Lung (tissue), 12 donors: ENCODE measurements around the gene CNDP1. TPM values are rescaled to one million over a fixed set of nuclear protein-coding genes. Genes with fewer than 3 reads are reported as not detected.

ENCODE experiments used
- ATAC-seq: fragments of 200-7000 bp; cut with Tn5 transposase; one replicate; pipeline ENCODE4 v1.9.1; 2020; ENCODE audit warnings: moderate number of reproducible peaks; ENCODE audit not compliant: insufficient read depth, low FRiP score
- DNase-seq, 3 donors: peaks; one replicate each; pipeline ENCODE4 v3.0.0-alpha.2; 2013 to 2017
- H3K27ac ChIP-seq, 2 donors: one replicate each; pipeline ENCODE4 v1.5.1; 2013; ENCODE audit warnings: mild to moderate bottlenecking in 2 of 2, moderate library complexity in 2 of 2, control low read depth in 1 of 2, inconsistent platforms in 1 of 2, low read depth in 1 of 2, low read length in 1 of 2
- H3K27me3 ChIP-seq, 3 donors: one replicate each; pipeline ENCODE4 v1.5.1; 2013; ENCODE audit warnings: low read length in 2 of 3; ENCODE audit not compliant: control insufficient read depth in 3 of 3, insufficient read depth in 3 of 3
- H3K36me3 ChIP-seq, 4 donors: one replicate each; pipeline ENCODE4 v1.5.1; 2013; ENCODE audit warnings: low read length in 4 of 4, mild to moderate bottlenecking in 1 of 4, moderate library complexity in 1 of 4; ENCODE audit not compliant: control insufficient read depth in 4 of 4, insufficient read depth in 4 of 4
- H3K4me1 ChIP-seq, 5 donors: one replicate each; pipeline ENCODE4 v1.5.1; 2013; ENCODE audit warnings: low read length in 5 of 5, mild to moderate bottlenecking in 2 of 5, moderate library complexity in 1 of 5; ENCODE audit not compliant: control insufficient read depth in 5 of 5, insufficient read depth in 5 of 5
- H3K4me3 ChIP-seq: one replicate; pipeline ENCODE4 v1.5.1; 2013; ENCODE audit warnings: mild to moderate bottlenecking, control low read depth, moderate library complexity
- H3K9ac ChIP-seq, 2 donors: one replicate each; pipeline ENCODE4 v1.5.1; 2013; ENCODE audit warnings: low read length in 2 of 2, control low read depth in 1 of 2; ENCODE audit not compliant: insufficient read depth in 1 of 2
- H3K9me3 ChIP-seq, 4 donors: one replicate each; pipeline ENCODE4 v1.5.1; 2013; ENCODE audit warnings: low read length in 3 of 4, mild to moderate bottlenecking in 1 of 4, moderate library complexity in 1 of 4; ENCODE audit not compliant: control insufficient read depth in 4 of 4, insufficient read depth in 3 of 4
- WGBS, 2 donors: extraction: QIAGEN DNeasy Blood & Tissue Kit; methylation state at CpG; one replicate each; pipeline ENCODE4 v1.1.7; 2013; 5-methylcytosine and 5-hydroxymethylcytosine counted together
- polyA plus RNA-seq, 2 donors: library from polyadenylated mRNA; stranded (reverse); fragments of 200-250 nt; gene quantifications; one replicate each; pipeline ENCODE4 v1.2.1, GENCODE V29; 2013
- total RNA-seq, 2 donors: library from RNA; depleted of rRNA in 1 of 2; stranded (reverse); fragments of >200 nt in 1 of 2; gene quantifications; one replicate each; pipeline ENCODE4 v1.2.1, GENCODE V29; 2014 to 2021
- TF ChIP-seq, protein P1 (sequence below): IDR thresholded peaks from 2 replicates; pipeline ENCODE4 v1.5.1; 2012; ENCODE audit warnings: mild to moderate bottlenecking; ENCODE audit errors: control extremely low read depth, extremely low read depth
- donor health status: control.
- donor health status: control.
- donor health status: Bipolar disorder and iron deficiency.
- donor health status: healthy.
- donor health status: DM: yes; HTN: yes; CAD: no.

The CNDP1 gene
- total and polyA plus RNA-seq, 4 donors = 0.08 to 0.10 TPM; not detected in 2

DNA sequence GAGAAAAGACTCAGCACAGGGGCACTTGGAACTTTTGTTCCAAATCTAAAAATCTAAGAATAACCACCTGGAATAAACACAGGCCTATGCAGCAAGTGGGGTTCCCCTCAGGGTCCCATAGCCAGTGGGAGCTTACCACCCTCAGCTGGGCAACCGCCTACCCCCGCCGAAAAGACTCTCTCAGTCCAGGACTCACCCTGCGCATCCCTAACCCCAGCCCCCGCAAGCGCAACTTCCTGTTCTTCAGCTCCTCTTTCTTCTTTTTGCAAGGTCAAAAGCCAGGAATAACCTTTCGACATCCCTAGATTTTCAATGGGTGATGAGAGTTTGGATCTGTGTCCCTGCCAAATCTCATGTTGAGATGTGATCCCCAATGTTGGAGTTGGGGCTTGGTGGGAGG is 13.6 kb downstream of the CNDP1 start:
- TF ChIP-seq, protein P1, sequence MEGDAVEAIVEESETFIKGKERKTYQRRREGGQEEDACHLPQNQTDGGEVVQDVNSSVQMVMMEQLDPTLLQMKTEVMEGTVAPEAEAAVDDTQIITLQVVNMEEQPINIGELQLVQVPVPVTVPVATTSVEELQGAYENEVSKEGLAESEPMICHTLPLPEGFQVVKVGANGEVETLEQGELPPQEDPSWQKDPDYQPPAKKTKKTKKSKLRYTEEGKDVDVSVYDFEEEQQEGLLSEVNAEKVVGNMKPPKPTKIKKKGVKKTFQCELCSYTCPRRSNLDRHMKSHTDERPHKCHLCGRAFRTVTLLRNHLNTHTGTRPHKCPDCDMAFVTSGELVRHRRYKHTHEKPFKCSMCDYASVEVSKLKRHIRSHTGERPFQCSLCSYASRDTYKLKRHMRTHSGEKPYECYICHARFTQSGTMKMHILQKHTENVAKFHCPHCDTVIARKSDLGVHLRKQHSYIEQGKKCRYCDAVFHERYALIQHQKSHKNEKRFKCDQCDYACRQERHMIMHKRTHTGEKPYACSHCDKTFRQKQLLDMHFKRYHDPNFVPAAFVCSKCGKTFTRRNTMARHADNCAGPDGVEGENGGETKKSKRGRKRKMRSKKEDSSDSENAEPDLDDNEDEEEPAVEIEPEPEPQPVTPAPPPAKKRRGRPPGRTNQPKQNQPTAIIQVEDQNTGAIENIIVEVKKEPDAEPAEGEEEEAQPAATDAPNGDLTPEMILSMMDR = no peak
- peaks cover 0 to 10% (median 0%) of the 10 kb centered on the region in 5 donors for H3K4me1 ChIP-seq
- peaks cover 0 to 5% (median 3%) of the 10 kb centered on the region in 4 donors for H3K9me3 ChIP-seq
- ATAC-seq = no peak
- no peak for DNase-seq
- H3K9ac ChIP-seq = no peak overlapping the region
- H3K27ac ChIP-seq = peak overlapping the region in 1 of 2 donors; percentile 36
- H3K36me3 ChIP-seq = no peaks in the 10 kb centered on the region
- WGBS, 2 donors = 93 to 95% methylated on average over 7 of the region's 7 CpGs
- no peaks in the 10 kb centered on the region for H3K27me3 ChIP-seq
- H3K4me3 ChIP-seq = no peak overlapping the region

DNA sequence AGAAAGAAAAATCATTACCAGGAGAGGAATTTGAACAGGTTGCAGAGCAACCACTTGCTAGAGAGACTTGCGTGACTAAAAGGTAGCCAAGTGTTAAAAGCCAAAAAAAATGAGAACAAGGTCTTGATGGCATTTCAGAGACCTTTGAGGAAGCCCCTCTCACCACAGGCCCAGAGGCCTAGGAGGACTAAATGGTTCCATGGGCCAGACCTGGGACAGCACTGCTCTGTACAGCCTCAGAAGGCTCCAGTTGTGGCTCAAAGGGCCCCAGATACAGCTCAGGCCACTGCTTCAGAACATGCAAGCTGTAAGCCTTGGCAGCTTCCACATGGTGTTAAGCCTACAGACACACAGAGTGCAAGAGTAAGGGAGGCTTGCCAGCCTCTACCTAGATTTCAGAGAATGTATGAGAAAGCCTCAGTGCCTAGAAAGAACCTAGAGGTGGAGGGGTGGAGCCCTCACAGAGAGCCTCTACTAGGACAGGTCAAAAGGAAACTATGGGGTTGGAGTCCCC is 15.3 kb downstream of the CNDP1 start:
- Histone ChIP-seq H3K4me1 (peaks cover 0 to 10% (median 0%) of the 10 kb centered on the region in 5 donors), H3K4me3 (no peak overlapping the region), H3K27me3 (no peaks in the 10 kb centered on the region), H3K9ac (no peak overlapping the region), H3K27ac (no peak overlapping the region), H3K36me3 (no peaks in the 10 kb centered on the region), H3K9me3 (peaks cover 0 to 5% (median 3%) of the 10 kb centered on the region in 4 donors)
- TF ChIP-seq, protein P1 = no peak
- no peak for DNase-seq
- ATAC-seq = no peak
- 93 to 98% methylated on average over 1 of the region's 1 CpG for WGBS, 2 donors

DNA sequence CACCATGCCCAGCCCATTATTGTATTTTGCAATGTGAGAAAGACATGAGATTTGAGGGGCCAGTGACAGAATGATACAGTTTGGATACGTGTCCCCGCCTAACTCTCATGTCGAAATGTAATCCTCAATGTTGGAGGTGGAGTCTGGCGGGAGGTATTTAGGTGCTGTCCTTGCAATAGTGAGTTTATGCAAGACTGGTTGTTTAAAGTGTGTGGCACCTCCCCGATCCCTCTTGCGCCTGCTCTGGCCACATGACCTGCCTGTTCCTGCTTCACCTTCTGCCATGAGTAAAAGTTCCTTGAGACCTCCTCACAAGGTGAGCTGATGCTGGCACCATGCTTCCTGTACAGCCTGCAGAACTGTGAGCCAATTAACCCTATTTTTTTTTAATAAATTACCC is 16.6 kb downstream of the CNDP1 start:
- WGBS, 2 donors = 93 to 95% methylated on average over 6 of the region's 6 CpGs
- H3K4me1 ChIP-seq = peaks cover 0 to 10% (median 0%) of the 10 kb centered on the region in 5 donors
- ATAC-seq = no peak

More for the DNA sequence above, 16.6 kb downstream of the CNDP1 start:
- Histone ChIP-seq H3K27me3 (no peaks in the 10 kb centered on the region), H3K9ac (no peak overlapping the region), H3K36me3 (no peaks in the 10 kb centered on the region), H3K4me3 (no peak overlapping the region), H3K27ac (no peak overlapping the region), H3K9me3 (peaks cover 0 to 5% (median 3%) of the 10 kb centered on the region in 4 donors)
- TF ChIP-seq, protein P1 = no peak
- no peak for DNase-seq
